ENCODE measurements around the gene TPRKB. TPM values are rescaled to one million over a fixed set of nuclear protein-coding genes. Genes with fewer than 3 reads are reported as not detected.

The TPRKB gene
- total and polyA plus RNA-seq, 9 of the 15 experiments (the other 6 are each of a cell fraction or from before 2014, with no cell fraction given) = 55.6 to 250 (median 112) TPM

- TF ChIP-seq CBX2 (IDR thresholded peaks at IDR 0.05; ENCODE audit: insufficient read depth, low read length, poor library complexity, severe bottlenecking) (no peak), ATF7 (IDR thresholded peaks at IDR 0.05) (no peak; the same call in 1 of the 2 replicates), BCLAF1 (IDR thresholded peaks at IDR 0.05; ENCODE audit: borderline replicate concordance in 1 of 2, control insufficient read depth in 1 of 2, low read depth in 2 of 2, low read length in 1 of 2) (no peak), ZBTB34 (CRISPR knock-in tag; IDR thresholded peaks at IDR 0.05) (no peak), FOXJ2 (tag; IDR thresholded peaks at IDR 0.05) (0 out of 2 replicates have a peak, but pooled peaks have one; percentile 2), IFI16 (CRISPR knock-in tag; IDR thresholded peaks at IDR 0.05) (no peak), POLR2H (tag; IDR thresholded peaks at IDR 0.05; ENCODE audit: low read depth) (no peak), NR2C1 (IDR thresholded peaks at IDR 0.05) (no peak), NR2C1 (tag; IDR thresholded peaks at IDR 0.05) (no peak), ELK1 (CRISPR knock-in tag; IDR thresholded peaks at IDR 0.05) (no peak), MTA1 (IDR thresholded peaks at IDR 0.05; ENCODE audit: borderline replicate concordance) (no peak), ZNF407 (IDR thresholded peaks at IDR 0.05; ENCODE audit: low read depth) (no peak), RBFOX2 (IDR thresholded peaks at IDR 0.05; ENCODE audit: low read depth, low read length) (no peak)
Observed at GRCh38 chr2:73780237-73780582, 43.1 kb upstream of the TPRKB start (continued).

Measured in K562 (cell line).